SK-N-SH (cell line): ENCODE results near the gene ORC4. TPM values are rescaled to one million over a fixed set of nuclear protein-coding genes. Genes with fewer than 3 reads are reported as not detected.

ENCODE experiments used
- CTCF ChIA-PET: fragments of 300-600, 350-600 bp; formaldehyde crosslinking; extraction: SDS; loops from one replicate; lab custom pipeline; 2021; lab: Yijun Ruan, JAX
- POLR2A ChIA-PET: fragments of 350-600 bp; sonication (Branson Sonifier 250); formaldehyde crosslinking; extraction: SDS; loops from one replicate; lab custom pipeline; 2020; ENCODE audit warnings: antibody characterized with exemption, inconsistent platforms; lab: Yijun Ruan, JAX
- DNase-seq: peaks from one replicate; pipeline ENCODE4 v3.0.0; 2012
- H2AFZ ChIP-seq: fragments of 200-600 bp; sonication (generic); 2 replicates; pipeline ENCODE4 v1.8.1; 2016; ENCODE audit warnings: antibody characterized with exemption, mild to moderate bottlenecking, low read depth
- H3F3A ChIP-seq: fragments of 200-600 bp; sonication (generic); replicated peaks from 2 replicates; pipeline ENCODE3; 2016; ENCODE audit warnings: antibody characterized with exemption, mild to moderate bottlenecking; ENCODE audit not compliant: insufficient read depth
- H3K27ac ChIP-seq, 2 experiments: fragments of 200-500 bp in 1 of 2; fragments of 200-600 bp in 1 of 2; sonication (Bioruptor generic) in 1 of 2; sonication (generic), shearing (Covaris generic) in 1 of 2; 2 replicates each; pipeline versions ENCODE4 v1.5.1 to v1.6.1; 2014 to 2016; ENCODE audit warnings: low read depth in 2 of 2, inconsistent platforms in 1 of 2, low read length in 1 of 2, mild to moderate bottlenecking in 1 of 2, mixed read lengths in 1 of 2
- H3K27me3 ChIP-seq: fragments of 200-600 bp; sonication (generic), shearing (Covaris generic); 2 replicates; pipeline ENCODE4 v1.6.1; 2016; ENCODE audit warnings: mixed run types; ENCODE audit not compliant: insufficient read depth
- H3K36me3 ChIP-seq, 2 experiments: fragments of 200-500 bp in 1 of 2; fragments of 200-600 bp in 1 of 2; sonication (Bioruptor generic) in 1 of 2; sonication (generic) in 1 of 2; replicated peaks in 1 of 2; 2 replicates each; pipeline versions ENCODE3 to v1.5.1; 2014 to 2016; ENCODE audit warnings: low read length in 1 of 2, mild to moderate bottlenecking in 1 of 2; ENCODE audit not compliant: insufficient read depth in 2 of 2, control insufficient read depth in 1 of 2
- H3K4me1 ChIP-seq, 2 experiments: fragments of 200-500 bp in 1 of 2; fragments of 200-600 bp in 1 of 2; sonication (Bioruptor generic) in 1 of 2; sonication (generic), shearing (Covaris generic) in 1 of 2; 2 replicates each; pipeline versions ENCODE4 v1.5.1 to v1.6.1; 2014 to 2016; ENCODE audit warnings: low read depth in 1 of 2, low read length in 1 of 2, mixed run types in 1 of 2; ENCODE audit not compliant: insufficient read depth in 2 of 2, control insufficient read depth in 1 of 2
- H3K4me2 ChIP-seq: fragments of 200-600 bp; sonication (generic), shearing (Covaris generic); 2 replicates; pipeline ENCODE4 v1.6.1; 2017; ENCODE audit warnings: mixed run types
- H3K4me3 ChIP-seq, 2 experiments: fragments of 200-500 bp in 1 of 2; fragments of 200-600 bp in 1 of 2; sonication (Bioruptor generic) in 1 of 2; sonication (generic), shearing (Covaris generic) in 1 of 2; 2 replicates each; pipeline versions ENCODE4 v1.5.1 to v1.8.1; 2014 to 2016; ENCODE audit warnings: low read depth in 2 of 2, inconsistent platforms in 1 of 2, low read length in 1 of 2, mild to moderate bottlenecking in 1 of 2, mixed read lengths in 1 of 2, moderate library complexity in 1 of 2
- H3K79me2 ChIP-seq: fragments of 200-600 bp; sonication (generic); 2 replicates; pipeline ENCODE4 v1.8.1; 2017; ENCODE audit warnings: mild to moderate bottlenecking; ENCODE audit not compliant: insufficient read depth
- H3K9ac ChIP-seq: fragments of 200-600 bp; sonication (generic); 2 replicates; pipeline ENCODE4 v1.6.1; 2017; ENCODE audit warnings: mixed run types
- H3K9me2 ChIP-seq: fragments of 200-600 bp; sonication (generic); 2 replicates; pipeline ENCODE4 v1.6.1; 2017; ENCODE audit warnings: mixed run types
- H3K9me3 ChIP-seq: fragments of 200-600 bp; sonication (generic); 2 replicates; pipeline ENCODE4 v1.6.1; 2017; ENCODE audit warnings: mixed run types, mild to moderate bottlenecking, moderate library complexity
- H4K20me1 ChIP-seq: fragments of 200-600 bp; sonication (generic); 2 replicates; pipeline ENCODE4 v1.6.1; 2017; ENCODE audit warnings: mild to moderate bottlenecking, mixed run types; ENCODE audit not compliant: insufficient read depth
- CHD2 ChIP-seq: fragments of 150-350 bp; IDR thresholded peaks from 2 replicates; pipeline ENCODE4 v1.6.1; 2018; ENCODE audit warnings: low read length; ENCODE audit not compliant: partially characterized antibody
- CTCF ChIP-seq: fragments of 200-600 bp; sonication (generic); IDR thresholded peaks from 2 replicates; pipeline ENCODE4 v1.6.1; 2017; ENCODE audit warnings: antibody characterized with exemption, mild to moderate bottlenecking, moderate library complexity
- ELF1 ChIP-seq: IDR thresholded peaks from 2 replicates; pipeline ENCODE4 v1.4.0; 2012
- EZH2phosphoT487 ChIP-seq: fragments of 200-600 bp; sonication (generic); IDR thresholded peaks from 2 replicates; pipeline ENCODE4 v1.6.1; 2017; ENCODE audit warnings: low read depth, mixed run types, mild to moderate bottlenecking, antibody characterized with exemption, moderate library complexity, borderline replicate concordance
- FOXJ3 ChIP-seq: sonication (generic); formaldehyde crosslinking; IDR thresholded peaks from 2 replicates; pipeline ENCODE4 v1.5.1; 2020; ENCODE audit warnings: mild to moderate bottlenecking, missing genetic modification reagents
- GABPA ChIP-seq: IDR thresholded peaks from 2 replicates; pipeline ENCODE4 v1.4.0; 2012; ENCODE audit warnings: low read depth, mild to moderate bottlenecking
- GATA2 ChIP-seq: sonication (generic); formaldehyde crosslinking; IDR thresholded peaks from 2 replicates; pipeline ENCODE4 v1.5.0; 2020; ENCODE audit warnings: mild to moderate bottlenecking, missing genetic modification reagents
- MEF2A ChIP-seq: IDR thresholded peaks from 2 replicates; pipeline ENCODE4 v1.4.0; 2012; ENCODE audit warnings: low read depth, borderline replicate concordance
- MXI1 ChIP-seq: IDR thresholded peaks from 2 replicates; pipeline ENCODE4 v1.6.1; 2012; ENCODE audit warnings: mild to moderate bottlenecking, low read depth, low read length, improper control_type of control experiment
- NFIC ChIP-seq: IDR thresholded peaks from 2 replicates; pipeline ENCODE4 v1.4.0; 2012; ENCODE audit warnings: borderline replicate concordance
- NRF1 ChIP-seq: IDR thresholded peaks from 2 replicates; pipeline ENCODE4 v1.6.1; 2012; ENCODE audit warnings: low read depth, mild to moderate bottlenecking, low read length
- RAD21 ChIP-seq: IDR thresholded peaks from 2 replicates; pipeline ENCODE4 v1.6.1; 2012; ENCODE audit warnings: mild to moderate bottlenecking, low read length
- RCOR1 ChIP-seq: fragments of 150-350 bp; IDR thresholded peaks from 2 replicates; pipeline ENCODE4 v1.6.1; 2017; ENCODE audit warnings: antibody characterized with exemption, low read length
- REST ChIP-seq: IDR thresholded peaks from 2 replicates; pipeline ENCODE4 v1.6.1; 2012; ENCODE audit warnings: mild to moderate bottlenecking, low read depth, low read length, moderate library complexity
- RFX5 ChIP-seq: IDR thresholded peaks from 2 replicates; pipeline ENCODE4 v1.6.1; 2012; ENCODE audit warnings: mild to moderate bottlenecking, improper control_type of control experiment, low read length
- RXRA ChIP-seq: IDR thresholded peaks from 2 replicates; pipeline ENCODE4 v1.4.0; 2012; ENCODE audit warnings: low read depth, mild to moderate bottlenecking, borderline replicate concordance
- SMC3 ChIP-seq: IDR thresholded peaks from 2 replicates; pipeline ENCODE4 v1.6.1; 2012; ENCODE audit warnings: low read depth, low read length, improper control_type of control experiment
- TAF1 ChIP-seq: IDR thresholded peaks from 2 replicates; pipeline ENCODE4 v1.6.1; 2012; ENCODE audit warnings: low read depth, mild to moderate bottlenecking, low read length, moderate library complexity, borderline replicate concordance
- TCF12 ChIP-seq: IDR thresholded peaks from 2 replicates; pipeline ENCODE4 v1.4.0; 2012
- WGBS: methylation state at CpG from one replicate; pipeline ENCODE4 v1.1.6; 2017; ENCODE audit warnings: low lambda C conversion rate; 5-methylcytosine and 5-hydroxymethylcytosine counted together
- polyA plus RNA-seq, 3 experiments: library from polyadenylated mRNA; depleted of rRNA; stranded (reverse); fragments of >200 nt; gene quantifications; 2 replicates each; pipeline ENCODE4 v1.2.3, GENCODE V29; 2012
- TF ChIP-seq, protein P1 (sequence below): fragments of 150-350 bp; IDR thresholded peaks from 2 replicates; pipeline ENCODE4 v1.6.1; 2016; ENCODE audit warnings: mild to moderate bottlenecking, low read depth, low read length

ORC4 gene
- polyA plus RNA-seq, 1 of the 3 experiments (the other 2 are of a cell fraction) = 15.2 TPM

- Histone ChIP-seq H4K20me1 (no peaks in the 10 kb centered on the region), H3K9me3 (no peaks in the 10 kb centered on the region), H3K4me3 (no peak overlapping the region), H3K36me3 (peaks cover 0 to 5% of the 10 kb centered on the region in 2 experiments), H3K79me2 (no peaks in the 10 kb centered on the region), H2AFZ (no peak overlapping the region), H3K9ac (no peak overlapping the region), H3K27me3 (no peaks in the 10 kb centered on the region), H3K27ac (no peak overlapping the region), H3K4me1 (no peaks in the 10 kb centered on the region), H3F3A (no peaks in the 10 kb centered on the region), H3K4me2 (no peak overlapping the region), H3K9me2 (no peaks in the 10 kb centered on the region)
- 89% methylated on average over 4 of the region's 4 CpGs for WGBS
- CTCF ChIA-PET = interaction anchor here (0.8 kb wide), 1 partner anchor 977 kb away, joined by 3 read pairs; no protein-coding TSS in a partner anchor
- POLR2A ChIA-PET = no interaction called here
- no peak for DNase-seq
- no peak for TF ChIP-seq CTCF
- TF ChIP-seq TAF1 = no peak
- TF ChIP-seq TCF12 = no peak
- TF ChIP-seq CHD2 = no peak
- TF ChIP-seq RFX5 = no peak
- no peak for TF ChIP-seq RAD21
- TF ChIP-seq RXRA = no peak
- TF ChIP-seq REST = no peak
- TF ChIP-seq NRF1 = no peak
- no peak for TF ChIP-seq RCOR1
- TF ChIP-seq MXI1 = no peak
- TF ChIP-seq NFIC = no peak
- TF ChIP-seq EZH2phosphoT487 = no peak
- TF ChIP-seq SMC3 = no peak
- no peak for TF ChIP-seq GATA2 (CRISPR knock-in tag)
- TF ChIP-seq ELF1 = no peak
- no peak for TF ChIP-seq FOXJ3 (CRISPR knock-in tag)
- TF ChIP-seq MEF2A = no peak
- TF ChIP-seq, protein P1, sequence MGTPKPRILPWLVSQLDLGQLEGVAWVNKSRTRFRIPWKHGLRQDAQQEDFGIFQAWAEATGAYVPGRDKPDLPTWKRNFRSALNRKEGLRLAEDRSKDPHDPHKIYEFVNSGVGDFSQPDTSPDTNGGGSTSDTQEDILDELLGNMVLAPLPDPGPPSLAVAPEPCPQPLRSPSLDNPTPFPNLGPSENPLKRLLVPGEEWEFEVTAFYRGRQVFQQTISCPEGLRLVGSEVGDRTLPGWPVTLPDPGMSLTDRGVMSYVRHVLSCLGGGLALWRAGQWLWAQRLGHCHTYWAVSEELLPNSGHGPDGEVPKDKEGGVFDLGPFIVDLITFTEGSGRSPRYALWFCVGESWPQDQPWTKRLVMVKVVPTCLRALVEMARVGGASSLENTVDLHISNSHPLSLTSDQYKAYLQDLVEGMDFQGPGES = no peak
- no peak for TF ChIP-seq GABPA
These were observed 116.5 kb downstream of the ORC4 start for GRCh38 chr2:147904051-147904450.
